ENCODE results near the gene SREBF1. TPM values are rescaled to one million over a fixed set of nuclear protein-coding genes. Genes with fewer than 3 reads are reported as not detected.

SREBF1 gene
- total RNA-seq, 1 experiment from 2014 or later: 167 TPM

DNA sequence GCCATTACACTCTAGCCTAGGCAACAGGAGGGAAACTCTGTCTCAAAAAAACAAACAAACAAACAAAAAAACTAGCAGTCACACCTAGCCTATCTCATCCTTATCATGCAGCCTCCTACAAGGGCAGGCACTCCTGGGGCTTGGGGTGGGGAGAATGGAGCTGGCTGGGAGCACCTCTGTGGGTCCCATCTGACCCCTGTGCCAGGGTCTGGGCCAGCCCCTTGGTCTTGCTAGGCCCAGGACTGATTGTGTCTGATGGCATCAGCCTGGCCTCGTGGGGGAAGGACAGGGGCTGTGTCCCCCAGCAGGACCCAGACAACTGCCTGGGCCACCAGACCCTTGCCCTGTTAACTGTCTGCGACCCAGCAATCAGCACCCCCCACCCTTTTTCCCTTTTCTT lies 49.8 kb downstream of the SREBF1 start:
- POLR2A ChIA-PET (ENCODE audit: unreplicated experiment): no interaction called here
- no peaks in the 10 kb centered on the region for H3K9me3 ChIP-seq (ENCODE audit: low read length)
- no TSS peak for BruUV-seq (replicated peaks)
- no peak overlapping the region for H3K4me3 ChIP-seq (ENCODE audit: low read length)
- H3K9me2 ChIP-seq (replicated peaks; ENCODE audit: low read length): no peaks in the 10 kb centered on the region
- peaks cover 45% of the 10 kb centered on the region for H3K79me2 ChIP-seq (ENCODE audit: low read length)
- H3K27me3 ChIP-seq (ENCODE audit: low read length): no peaks in the 10 kb centered on the region
- TF ChIP-seq, protein P1, sequence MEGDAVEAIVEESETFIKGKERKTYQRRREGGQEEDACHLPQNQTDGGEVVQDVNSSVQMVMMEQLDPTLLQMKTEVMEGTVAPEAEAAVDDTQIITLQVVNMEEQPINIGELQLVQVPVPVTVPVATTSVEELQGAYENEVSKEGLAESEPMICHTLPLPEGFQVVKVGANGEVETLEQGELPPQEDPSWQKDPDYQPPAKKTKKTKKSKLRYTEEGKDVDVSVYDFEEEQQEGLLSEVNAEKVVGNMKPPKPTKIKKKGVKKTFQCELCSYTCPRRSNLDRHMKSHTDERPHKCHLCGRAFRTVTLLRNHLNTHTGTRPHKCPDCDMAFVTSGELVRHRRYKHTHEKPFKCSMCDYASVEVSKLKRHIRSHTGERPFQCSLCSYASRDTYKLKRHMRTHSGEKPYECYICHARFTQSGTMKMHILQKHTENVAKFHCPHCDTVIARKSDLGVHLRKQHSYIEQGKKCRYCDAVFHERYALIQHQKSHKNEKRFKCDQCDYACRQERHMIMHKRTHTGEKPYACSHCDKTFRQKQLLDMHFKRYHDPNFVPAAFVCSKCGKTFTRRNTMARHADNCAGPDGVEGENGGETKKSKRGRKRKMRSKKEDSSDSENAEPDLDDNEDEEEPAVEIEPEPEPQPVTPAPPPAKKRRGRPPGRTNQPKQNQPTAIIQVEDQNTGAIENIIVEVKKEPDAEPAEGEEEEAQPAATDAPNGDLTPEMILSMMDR (conservative IDR thresholded peaks at IDR 0.05; ENCODE audit: low read depth, low read length): no peak
- no peak for TF ChIP-seq EZH2phosphoT487 (IDR thresholded peaks at IDR 0.05; ENCODE audit: borderline replicate concordance, low read length)
- TF ChIP-seq EZH2 (IDR thresholded peaks at IDR 0.05; ENCODE audit: low read length, unreplicated experiment): no peak
- no peak overlapping the region for H3K27ac ChIP-seq (ENCODE audit: low read length)
- intact Hi-C loops (cut with micrococcal nuclease): no loop called here
- peaks cover 21% of the 10 kb centered on the region for H4K20me1 ChIP-seq (ENCODE audit: low read length)
- no peak overlapping the region for H2AFZ ChIP-seq (ENCODE audit: low read length)
- H3K4me1 ChIP-seq (ENCODE audit: insufficient read depth, low read length): peaks cover 12% of the 10 kb centered on the region
- H3K4me2 ChIP-seq (ENCODE audit: low read length): no peak overlapping the region
- H3K36me3 ChIP-seq (ENCODE audit: low read depth, low read length): no peaks in the 10 kb centered on the region
- ATAC-seq (no peak), DNase-seq (no peak)
- CTCF ChIA-PET: interaction anchor here (0.7 kb wide), 1 partner anchor 1669 kb away, joined by 3 read pairs; no protein-coding TSS in a partner anchor
- no peaks in the 10 kb centered on the region for H3F3A ChIP-seq (ENCODE audit: low read length, unreplicated experiment)
- no peak overlapping the region for H3K9ac ChIP-seq (ENCODE audit: low read length)

- Histone ChIP-seq H3K9ac (ENCODE audit: low read length) (no peak overlapping the region), H3K79me2 (ENCODE audit: low read length) (peaks cover 45% of the 10 kb centered on the region), H4K20me1 (ENCODE audit: low read length) (peaks cover 21% of the 10 kb centered on the region), H3K27ac (ENCODE audit: low read length) (no peak overlapping the region), H3K9me2 (replicated peaks; ENCODE audit: low read length) (no peaks in the 10 kb centered on the region), H3K4me3 (ENCODE audit: low read length) (no peak overlapping the region), H3K4me2 (ENCODE audit: low read length) (no peak overlapping the region), H3F3A (ENCODE audit: low read length, unreplicated experiment) (no peaks in the 10 kb centered on the region), H3K36me3 (ENCODE audit: low read depth, low read length) (no peaks in the 10 kb centered on the region), H3K4me1 (ENCODE audit: insufficient read depth, low read length) (peaks cover 17% of the 10 kb centered on the region), H3K27me3 (ENCODE audit: low read length) (no peaks in the 10 kb centered on the region), H3K9me3 (ENCODE audit: low read length) (no peaks in the 10 kb centered on the region), H2AFZ (ENCODE audit: low read length) (no peak overlapping the region)
- no TSS peak for BruUV-seq (replicated peaks)
- ATAC-seq (no peak), DNase-seq (no peak)
- POLR2A ChIA-PET (ENCODE audit: unreplicated experiment): no interaction called here
- intact Hi-C loops (cut with micrococcal nuclease): no loop called here
- CTCF ChIA-PET: no interaction called here
- TF ChIP-seq, protein P1 (conservative IDR thresholded peaks at IDR 0.05; ENCODE audit: low read depth, low read length): no peak
- TF ChIP-seq EZH2 (IDR thresholded peaks at IDR 0.05; ENCODE audit: low read length, unreplicated experiment) (no peak), EZH2phosphoT487 (IDR thresholded peaks at IDR 0.05; ENCODE audit: borderline replicate concordance, low read length) (no peak)
These were observed 51.4 kb downstream of the SREBF1 start for GRCh38 chr17:17785407-17785806.

DNA sequence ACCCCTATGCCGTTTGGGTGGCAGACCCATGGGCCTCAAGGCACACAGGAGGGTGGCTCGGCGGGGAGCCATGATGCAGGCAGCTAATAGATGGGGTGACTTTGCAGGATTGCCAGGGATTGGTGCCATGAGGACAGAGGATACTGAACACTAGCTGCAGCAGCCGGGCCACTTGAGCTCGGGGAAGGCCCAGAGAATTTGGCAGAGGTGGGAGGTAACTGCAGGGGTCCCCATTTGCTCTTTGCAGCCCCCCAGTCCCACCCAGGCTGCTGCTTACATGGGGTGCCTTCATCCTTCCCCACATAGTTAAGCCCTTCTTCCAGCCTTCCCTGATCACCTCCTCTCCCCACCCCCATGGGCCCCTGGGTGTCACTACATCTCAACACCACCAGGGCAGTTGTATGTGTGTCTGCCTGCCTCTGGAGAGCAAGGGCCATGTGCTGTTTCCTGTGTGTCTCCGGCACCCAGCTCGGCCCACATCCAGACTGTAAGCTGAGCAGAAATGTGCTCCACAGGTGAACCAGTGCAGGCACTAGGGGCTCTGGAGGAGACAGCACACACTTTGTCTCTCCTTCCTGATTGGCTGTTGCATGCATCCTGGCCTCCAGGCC lies 52.0 kb downstream of the SREBF1 start:
- CTCF ChIA-PET: no interaction called here
- H3K9me2 ChIP-seq (replicated peaks; ENCODE audit: low read length): no peaks in the 10 kb centered on the region
- H3K4me1 ChIP-seq (ENCODE audit: insufficient read depth, low read length): peaks cover 17% of the 10 kb centered on the region
- intact Hi-C loops (cut with micrococcal nuclease): no loop called here
- no peaks in the 10 kb centered on the region for H3F3A ChIP-seq (ENCODE audit: low read length, unreplicated experiment)
- H3K27me3 ChIP-seq (ENCODE audit: low read length): no peaks in the 10 kb centered on the region
- no peak overlapping the region for H3K4me2 ChIP-seq (ENCODE audit: low read length)
- POLR2A ChIA-PET (ENCODE audit: unreplicated experiment): no interaction called here
- peaks cover 21% of the 10 kb centered on the region for H4K20me1 ChIP-seq (ENCODE audit: low read length)
- TF ChIP-seq, protein P1 (conservative IDR thresholded peaks at IDR 0.05; ENCODE audit: low read depth, low read length): peak; percentile 35; the same call in 1 of the 2 replicates
- no peak for TF ChIP-seq EZH2phosphoT487 (IDR thresholded peaks at IDR 0.05; ENCODE audit: borderline replicate concordance, low read length)
- no peak for TF ChIP-seq EZH2 (IDR thresholded peaks at IDR 0.05; ENCODE audit: low read length, unreplicated experiment)
- H3K9me3 ChIP-seq (ENCODE audit: low read length): no peaks in the 10 kb centered on the region
- H3K27ac ChIP-seq (ENCODE audit: low read length): no peak overlapping the region
- BruUV-seq (replicated peaks): no TSS peak
- no peak overlapping the region for H2AFZ ChIP-seq (ENCODE audit: low read length)
- peak; percentile 36 for DNase-seq
- no peak overlapping the region for H3K4me3 ChIP-seq (ENCODE audit: low read length)
- H3K9ac ChIP-seq (ENCODE audit: low read length): no peak overlapping the region
- H3K79me2 ChIP-seq (ENCODE audit: low read length): peaks cover 45% of the 10 kb centered on the region
- no peaks in the 10 kb centered on the region for H3K36me3 ChIP-seq (ENCODE audit: low read depth, low read length)
- no peak for ATAC-seq
